NB4 (cell line): Measurements from ENCODE around the gene MTHFSD.
"Not testable (repeated sequence)": the region's sequence is repeated elsewhere in the genome, so short reads cannot be mapped to it uniquely, and the experiment has no call there.

ENCODE experiments used
- CTCF ChIP-seq: IDR thresholded peaks from one replicate; pipeline ENCODE4 v1.5.1; 2012; ENCODE audit warnings: low read depth, low read length
- MYC ChIP-seq: IDR thresholded peaks from 2 replicates; pipeline ENCODE4 v1.6.1; 2011; ENCODE audit warnings: low read depth, low read length
- POLR2A ChIP-seq: IDR thresholded peaks from 2 replicates; pipeline ENCODE4 v1.6.1; 2011; ENCODE audit warnings: mild to moderate bottlenecking; ENCODE audit not compliant: insufficient read length; ENCODE audit errors: extremely low read depth

DNA sequence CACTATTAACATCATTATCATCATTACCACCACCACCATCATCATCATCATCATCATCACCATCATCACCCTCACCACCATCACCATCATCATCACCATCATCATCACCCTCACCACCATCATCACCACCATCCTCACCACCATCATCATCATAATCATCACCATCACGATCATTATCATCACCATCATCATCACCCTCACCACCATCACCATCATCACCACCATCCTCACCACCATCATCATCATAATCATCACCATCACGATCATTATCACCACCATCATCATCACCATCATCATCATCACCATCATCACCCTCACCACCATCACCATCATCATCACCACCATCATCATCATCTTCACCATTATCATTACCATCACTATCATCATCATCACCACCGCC is 32.9 kb upstream of the MTHFSD start:
- not testable (repeated sequence) for TF ChIP-seq CTCF, POLR2A, MYC
